Keratinocyte (primary cell): Measurements from ENCODE around the gene ITGAE. TPM values are rescaled to one million over a fixed set of nuclear protein-coding genes. Genes with fewer than 3 reads are reported as not detected.

Experiments
- DNase-seq: peaks from one replicate; pipeline ENCODE4 v3.0.0-alpha.2; 2011; ENCODE audit warnings: low read depth, missing footprints, low spot score
- FAIRE-seq: peaks from 2 replicates; lab custom pipeline; 2011; peaks lifted over from hg19 to GRCh38; lab: Jason Lieb, UNC
- H2AFZ ChIP-seq: 2 replicates; pipeline ENCODE4 v1.6.0; 2012; ENCODE audit warnings: low read length, control low read depth, inconsistent platforms; ENCODE audit not compliant: control insufficient read depth
- H3K27ac ChIP-seq: 2 replicates; pipeline ENCODE4 v1.5.1; 2011; ENCODE audit warnings: low read length; ENCODE audit not compliant: control insufficient read depth, insufficient read depth
- H3K27me3 ChIP-seq: 3 replicates; pipeline ENCODE4 v1.6.0; 2011; ENCODE audit warnings: low read length; ENCODE audit not compliant: control insufficient read depth, insufficient read depth; ENCODE audit errors: extremely low read depth
- H3K36me3 ChIP-seq, 2 experiments: 2 replicates in 1 of 2; 3 replicates in 1 of 2; pipeline ENCODE4 v1.5.1; 2011; ENCODE audit warnings: low read length in 2 of 2, mild to moderate bottlenecking in 1 of 2; ENCODE audit not compliant: control insufficient read depth in 2 of 2, insufficient read depth in 2 of 2; ENCODE audit errors: extremely low read depth in 1 of 2
- H3K4me1 ChIP-seq: 3 replicates; pipeline ENCODE4 v1.5.1; 2011; ENCODE audit warnings: low read length; ENCODE audit not compliant: control insufficient read depth, insufficient read depth; ENCODE audit errors: extremely low read depth
- H3K4me2 ChIP-seq: 3 replicates; pipeline ENCODE4 v1.6.0; 2011; ENCODE audit warnings: low read depth, low read length; ENCODE audit not compliant: control insufficient read depth, insufficient read depth; ENCODE audit errors: extremely low read depth
- H3K4me3 ChIP-seq, 3 experiments: fragments of 200-600 bp in 1 of 3; sonication (generic) in 1 of 3; 2 replicates in 2 of 3; 3 replicates in 1 of 3; pipeline ENCODE4 v1.5.1; 2011 to 2016; ENCODE audit warnings: low read length in 3 of 3, mild to moderate bottlenecking in 3 of 3, control low read depth in 2 of 3, inconsistent platforms in 1 of 3, low read depth in 1 of 3, mixed read lengths in 1 of 3, mixed run types in 1 of 3, moderate library complexity in 1 of 3; ENCODE audit not compliant: control insufficient read depth in 2 of 3, insufficient read depth in 2 of 3; ENCODE audit errors: extremely low read depth in 1 of 3
- H3K79me2 ChIP-seq: 2 replicates; pipeline ENCODE4 v1.6.0; 2012; ENCODE audit warnings: low read length; ENCODE audit not compliant: control insufficient read depth, insufficient read depth
- H3K9ac ChIP-seq: 3 replicates; pipeline ENCODE4 v1.6.0; 2011; ENCODE audit warnings: low read length; ENCODE audit not compliant: control insufficient read depth, insufficient read depth; ENCODE audit errors: extremely low read depth
- H3K9me1 ChIP-seq: 3 replicates; pipeline ENCODE4 v1.6.0; 2011; ENCODE audit warnings: low read length; ENCODE audit not compliant: control insufficient read depth, insufficient read depth; ENCODE audit errors: extremely low read depth
- H3K9me3 ChIP-seq: 2 replicates; pipeline ENCODE4 v1.5.1; 2012; ENCODE audit warnings: low read depth, low read length; ENCODE audit not compliant: control insufficient read depth
- H4K20me1 ChIP-seq: 3 replicates; pipeline ENCODE4 v1.6.0; 2011; ENCODE audit warnings: low read length; ENCODE audit not compliant: control insufficient read depth, insufficient read depth; ENCODE audit errors: extremely low read depth
- EZH2 ChIP-seq: IDR thresholded peaks from one replicate; pipeline ENCODE4 v1.6.1; 2012; ENCODE audit warnings: inconsistent platforms, mild to moderate bottlenecking, low read length, moderate library complexity
- dilution Hi-C: fragments of 300-500 bp; cut with MboI; formaldehyde crosslinking; loops from one replicate; pipeline ENCODE4 v1.7.0; 2020; ENCODE audit warnings: low sequenced_read_pairs; ENCODE audit not compliant: extremely low pct_ligation_motif_present
- polyA plus RNA-seq, 5 experiments: library from polyadenylated mRNA; depleted of rRNA in 3 of 5; stranded (reverse) in 3 of 5; stranded (forward) in 1 of 5; unstranded in 1 of 5; fragments of >200 nt; gene quantifications; 1 replicate in 1 of 5; 2 replicates in 3 of 5; 3 replicates in 1 of 5; pipeline versions ENCODE4 v1.2.1 to v1.2.3, GENCODE V29; 2011 to 2012; ENCODE audit warnings: missing spikeins in 2 of 5, low read depth in 1 of 5, low replicate concordance in 1 of 5
- TF ChIP-seq, protein P1 (sequence below), 3 experiments: IDR thresholded peaks in 1 of 3; conservative IDR thresholded peaks in 1 of 3; optimal IDR thresholded peaks in 1 of 3; 2 replicates in 2 of 3; 3 replicates in 1 of 3; pipeline versions ENCODE3 to v1.5.1; 2011; ENCODE audit warnings: low read length in 3 of 3, mild to moderate bottlenecking in 3 of 3, moderate library complexity in 2 of 3, control low read depth in 1 of 3, inconsistent platforms in 1 of 3; ENCODE audit not compliant: insufficient read depth in 2 of 3; ENCODE audit errors: extremely low read depth in 1 of 3

Gene ITGAE
- polyA plus RNA-seq, 1 donor (not counting 4 experiments of a cell fraction or from before 2014, with no cell fraction given), result 66.6 TPM

DNA sequence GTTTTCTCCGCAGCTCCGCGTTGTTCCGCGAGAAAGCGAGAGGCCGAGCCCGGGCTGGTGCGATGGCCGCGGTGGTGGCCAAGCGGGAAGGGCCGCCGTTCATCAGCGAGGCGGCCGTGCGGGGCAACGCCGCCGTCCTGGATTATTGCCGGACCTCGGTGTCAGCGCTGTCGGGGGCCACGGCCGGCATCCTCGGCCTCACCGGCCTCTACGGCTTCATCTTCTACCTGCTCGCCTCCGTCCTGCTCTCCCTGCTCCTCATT, 132.0 kb downstream of the ITGAE start:
- peak overlapping the region; percentile 98 for H3K4me2 ChIP-seq
- peak overlapping the region; percentile 83 for H2AFZ ChIP-seq
- peaks cover 5% of the 10 kb centered on the region for H3K9me1 ChIP-seq
- H3K4me1 ChIP-seq, result peaks cover 30% of the 10 kb centered on the region
- H3K4me3 ChIP-seq, result peak overlapping the region; percentile 96 to 99 (median 98)
- H3K9ac ChIP-seq, result peak overlapping the region; percentile 96
- peaks cover 50% of the 10 kb centered on the region for H3K79me2 ChIP-seq
- peak overlapping the region; percentile 83 for H3K27ac ChIP-seq
- H3K9me3 ChIP-seq, result no peaks in the 10 kb centered on the region
- FAIRE-seq, result no peak
- TF ChIP-seq, protein P1, sequence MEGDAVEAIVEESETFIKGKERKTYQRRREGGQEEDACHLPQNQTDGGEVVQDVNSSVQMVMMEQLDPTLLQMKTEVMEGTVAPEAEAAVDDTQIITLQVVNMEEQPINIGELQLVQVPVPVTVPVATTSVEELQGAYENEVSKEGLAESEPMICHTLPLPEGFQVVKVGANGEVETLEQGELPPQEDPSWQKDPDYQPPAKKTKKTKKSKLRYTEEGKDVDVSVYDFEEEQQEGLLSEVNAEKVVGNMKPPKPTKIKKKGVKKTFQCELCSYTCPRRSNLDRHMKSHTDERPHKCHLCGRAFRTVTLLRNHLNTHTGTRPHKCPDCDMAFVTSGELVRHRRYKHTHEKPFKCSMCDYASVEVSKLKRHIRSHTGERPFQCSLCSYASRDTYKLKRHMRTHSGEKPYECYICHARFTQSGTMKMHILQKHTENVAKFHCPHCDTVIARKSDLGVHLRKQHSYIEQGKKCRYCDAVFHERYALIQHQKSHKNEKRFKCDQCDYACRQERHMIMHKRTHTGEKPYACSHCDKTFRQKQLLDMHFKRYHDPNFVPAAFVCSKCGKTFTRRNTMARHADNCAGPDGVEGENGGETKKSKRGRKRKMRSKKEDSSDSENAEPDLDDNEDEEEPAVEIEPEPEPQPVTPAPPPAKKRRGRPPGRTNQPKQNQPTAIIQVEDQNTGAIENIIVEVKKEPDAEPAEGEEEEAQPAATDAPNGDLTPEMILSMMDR (optimal IDR thresholded peaks at IDR 0.05 in 1 of 3, IDR thresholded peaks at IDR 0.05 in 1 of 3, conservative IDR thresholded peaks at IDR 0.05 in 1 of 3; ENCODE audit: extremely low read depth in 1 of 3, insufficient read depth in 2 of 3, low read length in 3 of 3), result no peak
- TF ChIP-seq EZH2, result no peak
- H3K27me3 ChIP-seq, result no peaks in the 10 kb centered on the region
- no peak for DNase-seq
- H3K36me3 ChIP-seq, result peaks cover 11 to 27% of the 10 kb centered on the region in 2 experiments
- dilution Hi-C loops, result no loop called here
- H4K20me1 ChIP-seq, result peaks cover 12% of the 10 kb centered on the region

DNA sequence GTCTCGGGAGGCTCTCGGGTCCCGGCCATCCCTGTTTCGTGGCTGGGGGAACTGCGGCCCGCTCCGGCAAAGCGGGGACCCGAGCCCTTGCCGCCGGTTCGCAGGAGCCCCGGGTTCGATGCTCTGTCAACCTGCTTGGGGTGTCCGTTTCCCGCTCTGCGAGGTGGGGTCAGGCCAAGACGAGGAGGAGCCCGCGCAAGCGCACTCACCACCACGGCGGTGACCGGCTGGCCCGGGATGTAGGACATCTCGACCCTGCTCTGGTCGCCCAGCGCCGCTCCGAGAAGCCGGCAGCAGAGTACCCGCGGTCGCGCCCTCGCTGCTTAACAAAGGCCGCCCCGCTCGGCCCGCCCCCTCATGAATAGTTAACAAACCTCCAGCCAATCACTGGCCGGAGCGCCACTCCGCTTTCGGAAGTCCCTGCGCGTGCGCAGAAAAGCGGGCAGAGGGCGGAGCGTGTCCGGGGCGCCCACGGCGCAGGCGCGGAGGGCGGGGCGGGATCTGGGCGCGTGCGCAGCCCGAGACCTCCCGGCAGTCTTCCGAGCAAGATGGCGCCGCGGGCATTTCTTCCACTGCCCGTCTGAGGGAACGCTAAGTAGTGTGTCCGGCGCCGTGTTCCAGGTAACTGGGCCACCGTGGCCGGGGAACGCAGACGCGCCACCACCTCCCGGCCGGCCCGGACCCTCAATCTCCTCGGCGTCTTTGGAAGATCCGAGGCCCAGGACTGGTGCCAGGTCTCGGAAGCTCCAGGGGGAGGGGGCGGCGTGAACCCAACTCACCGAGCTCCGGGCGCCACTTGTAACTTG, 132.5 kb downstream of the ITGAE start, which contains the start of the genes EMC6 and TAX1BP3:
TSS of gene EMC6 (plus strand) at position 534 of the 806 bp plus-strand sequence. CDS start 335 bp downstream, outside the sequence.
TSS of gene TAX1BP3 (minus strand) at position 300 of the 806 bp plus-strand sequence. CDS start at position 248, 52 bp downstream.
- Histone ChIP-seq H3K36me3 (peaks cover 16 to 31% of the 10 kb centered on the region in 2 experiments), H3K9ac (peak within 1 kb of the TSS; percentile 96), H3K4me1 (peaks cover 30% of the 10 kb centered on the region), H3K9me1 (peaks cover 5% of the 10 kb centered on the region), H3K27ac (peak within 1 kb of the TSS; percentile 88), H2AFZ (peak within 1 kb of the TSS; percentile 83), H3K79me2 (peaks cover 50% of the 10 kb centered on the region), H3K4me2 (peak within 1 kb of the TSS; percentile 100), H3K9me3 (no peaks in the 10 kb centered on the region), H3K27me3 (no peaks in the 10 kb centered on the region), H3K4me3 (peak within 1 kb of the TSS; percentile 96 to 99 (median 98)), H4K20me1 (peaks cover 12% of the 10 kb centered on the region)
- dilution Hi-C loops, result no loop called here
- FAIRE-seq (peak; percentile 26), DNase-seq (peak; percentile 90)
- no peak for TF ChIP-seq EZH2
- TF ChIP-seq, protein P1 (optimal IDR thresholded peaks at IDR 0.05 in 1 of 3, IDR thresholded peaks at IDR 0.05 in 1 of 3, conservative IDR thresholded peaks at IDR 0.05 in 1 of 3; ENCODE audit: extremely low read depth in 1 of 3, insufficient read depth in 2 of 3, low read length in 3 of 3), result peak in 1 of 3 experiments; percentile 5
